ENCODE data around the gene KIF18B.

The KIF18B gene

DNA sequence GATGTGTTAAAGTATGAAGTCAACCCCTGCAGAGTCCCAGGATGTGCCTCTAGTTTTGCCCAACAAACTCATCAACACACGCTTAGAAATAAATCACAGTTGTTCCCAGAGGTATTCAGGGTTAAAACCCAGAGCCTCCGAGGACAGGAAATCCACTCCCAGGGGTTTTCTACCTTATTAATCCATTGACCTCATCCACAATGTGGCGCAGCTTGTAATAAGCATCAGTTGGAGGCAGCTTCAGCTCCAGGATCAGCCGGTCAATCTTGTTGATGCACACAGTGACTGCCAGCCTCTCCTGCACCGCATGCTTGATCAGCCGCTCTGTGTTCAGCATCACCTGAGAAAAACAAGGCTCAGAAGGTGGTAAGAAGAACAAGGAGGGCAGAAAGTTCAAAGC is 71.8 kb downstream of the KIF18B start:
- no peaks in the 10 kb centered on the region for H3K4me1 Mint-ChIP-seq (ENCODE audit: low read depth)
- H3K36me3 Mint-ChIP-seq = peaks cover 16% of the 10 kb centered on the region
- no peaks in the 10 kb centered on the region for H3K9me3 Mint-ChIP-seq (ENCODE audit: low read depth)
- no peaks in the 10 kb centered on the region for H3K27me3 Mint-ChIP-seq
- no peak overlapping the region for H3K27ac Mint-ChIP-seq
- no peak overlapping the region for H3K4me3 Mint-ChIP-seq
